NCI-H2227 treated with DMSO at 0.1 percent for 48 hours (cell line): ENCODE data around the gene WSB2.
"Not testable (repeated sequence)": the region's sequence is repeated elsewhere in the genome, so short reads cannot be mapped to it uniquely, and the experiment has no call there.

Source experiments
- DNase-seq: peaks from one replicate; lab custom pipeline; 2025; lab: John Stamatoyannopoulos, UW

Gene WSB2

DNA sequence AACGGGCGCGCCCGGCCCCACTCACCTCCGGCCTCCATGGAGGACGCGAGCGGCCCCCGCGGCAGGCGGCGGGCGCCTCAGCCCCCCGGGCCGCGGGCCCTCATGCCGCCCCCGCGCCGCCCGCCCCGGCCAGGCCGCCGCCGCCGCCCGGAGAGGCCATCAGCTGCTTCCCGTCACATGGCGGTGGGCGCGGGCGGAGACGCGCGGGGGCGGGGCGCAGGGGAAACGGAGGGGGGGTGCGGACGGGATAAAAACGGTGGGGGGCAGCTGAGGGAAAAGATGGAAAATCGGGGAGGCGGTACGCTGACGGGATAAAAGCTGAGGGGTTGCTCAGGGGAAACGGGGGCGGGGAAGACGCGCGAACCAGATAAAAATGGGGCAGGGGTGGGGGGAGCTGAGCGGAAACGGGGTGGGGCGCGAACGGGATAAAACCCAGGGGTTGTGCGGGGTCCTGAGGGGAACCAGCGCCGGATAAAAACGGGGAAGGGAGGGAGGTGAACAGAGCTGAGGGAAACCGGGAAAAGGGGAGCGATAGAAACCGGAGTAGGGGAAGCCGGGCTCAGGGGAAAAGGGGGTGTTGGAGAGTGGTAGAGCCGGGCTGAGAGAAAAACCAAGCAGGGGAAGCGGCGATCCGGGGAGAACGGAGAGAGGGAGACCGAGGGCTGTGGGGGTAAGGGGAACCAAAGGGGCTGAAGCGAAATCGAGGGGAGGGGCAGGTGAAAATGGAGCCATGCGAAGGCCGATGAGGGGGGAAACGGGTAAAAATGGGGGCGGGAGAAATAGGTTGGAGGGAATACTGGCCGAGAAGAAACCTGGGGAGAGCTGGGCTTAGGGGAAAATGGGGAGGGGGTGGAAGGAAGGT is at the start of gene WSB2:
TSS of gene WSB2 (minus strand) at position 169 of the 862 bp plus-strand sequence. CDS start at position 38, 131 bp downstream.
- peak; percentile 34 for DNase-seq

DNA sequence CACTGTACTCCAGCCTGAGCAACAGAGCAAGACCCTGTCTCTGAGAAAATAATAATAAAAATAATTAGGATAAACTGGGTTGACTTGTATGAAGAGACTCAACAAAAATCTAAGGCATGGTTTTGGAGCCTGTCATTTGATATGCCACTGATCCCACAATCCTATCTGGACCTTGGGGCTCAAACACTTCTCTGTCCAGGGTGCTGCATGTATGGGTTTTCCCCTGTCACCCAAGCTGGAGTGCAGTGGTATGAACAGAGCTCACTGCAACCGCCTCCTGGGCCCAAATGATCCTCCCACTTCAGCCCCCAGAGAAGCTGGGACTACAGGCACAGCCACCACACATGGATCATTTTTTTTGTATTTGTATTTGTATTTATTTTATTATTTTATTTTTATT is 48.1 kb upstream of the WSB2 start:
- no peak for DNase-seq

DNA sequence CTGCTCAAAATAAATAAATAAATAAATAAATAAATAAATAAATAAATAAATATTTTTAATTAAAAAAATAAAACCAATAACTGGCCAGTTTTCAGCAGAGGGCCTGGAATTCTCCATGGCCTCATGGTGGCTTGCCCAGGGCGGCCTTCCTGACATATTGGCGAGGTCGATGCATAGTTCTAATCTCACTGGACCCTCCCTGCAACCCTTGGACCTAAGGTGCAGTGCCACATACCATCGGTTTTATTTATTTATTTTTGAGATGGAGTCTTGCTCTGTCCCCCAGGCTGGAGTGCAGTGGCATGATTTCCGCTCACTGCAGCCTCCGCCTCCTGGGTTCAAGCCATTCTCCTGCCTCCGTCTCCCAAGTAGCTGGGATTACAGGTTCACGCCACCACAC is 46.7 kb upstream of the WSB2 start:
- DNase-seq: no peak

DNA sequence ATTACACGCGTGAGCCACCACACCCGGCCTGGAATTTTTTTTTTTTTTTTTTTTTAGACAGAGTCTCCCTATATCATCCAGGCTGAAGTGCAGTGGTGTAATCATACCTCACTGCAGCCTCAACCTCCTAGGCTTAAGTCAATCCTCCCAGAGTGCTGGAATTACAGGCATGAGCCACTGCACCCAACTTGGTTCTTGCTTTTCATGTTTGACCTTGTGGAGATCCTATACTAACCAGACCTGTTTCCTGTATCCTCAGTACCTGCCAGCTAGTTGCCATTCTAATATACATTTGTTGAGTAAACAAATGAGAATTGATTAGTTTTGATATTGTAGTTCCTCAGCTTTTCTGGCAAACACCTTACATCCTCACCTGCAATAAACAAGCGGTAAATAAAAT is 46.0 kb upstream of the WSB2 start:
- DNase-seq: no peak

DNA sequence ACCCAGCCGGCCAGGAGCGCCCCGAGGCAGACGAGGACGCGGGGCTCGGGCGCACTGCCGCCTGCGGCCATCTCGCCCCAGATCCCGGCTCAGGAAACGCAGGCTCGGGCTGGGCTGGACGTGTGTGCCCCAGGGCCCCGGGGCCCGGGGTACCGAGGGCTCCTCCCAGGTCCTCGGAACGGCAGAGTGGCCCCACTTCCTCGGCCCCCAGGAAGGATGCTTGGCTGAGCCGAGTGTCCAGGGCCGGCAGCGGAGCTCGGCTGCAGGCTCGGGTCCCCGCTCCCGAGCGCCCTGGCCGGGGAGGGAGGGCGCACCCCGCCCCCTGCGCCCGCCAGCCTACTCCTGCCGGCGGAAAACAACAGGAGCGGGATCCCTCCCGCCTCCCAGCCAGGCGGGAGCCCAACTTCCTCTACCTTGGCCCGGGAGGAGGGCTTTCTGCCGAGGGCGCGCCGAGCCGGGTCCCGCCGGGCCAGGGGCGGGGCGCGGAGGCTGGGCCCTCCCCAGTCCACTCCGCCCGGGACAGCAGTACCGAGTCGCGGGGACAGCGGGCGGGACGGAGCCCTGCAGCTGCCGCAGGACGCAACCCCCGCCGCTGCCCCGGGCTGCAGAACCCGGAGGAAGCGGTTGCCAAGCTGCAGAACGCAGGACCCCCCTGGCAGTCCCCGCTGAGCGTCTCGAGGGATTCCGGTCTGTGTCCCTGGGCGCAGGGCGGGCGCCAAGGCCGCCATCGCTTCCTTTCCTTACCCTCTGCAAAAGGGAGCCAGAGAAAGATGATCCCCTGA is 42.8 kb upstream of the WSB2 start, which contains the start of gene VSIG10:
TSS of gene VSIG10 (minus strand) at position 411 of the 782 bp plus-strand sequence. CDS start at position 71, 340 bp downstream.
- DNase-seq: peak; percentile 60

DNA sequence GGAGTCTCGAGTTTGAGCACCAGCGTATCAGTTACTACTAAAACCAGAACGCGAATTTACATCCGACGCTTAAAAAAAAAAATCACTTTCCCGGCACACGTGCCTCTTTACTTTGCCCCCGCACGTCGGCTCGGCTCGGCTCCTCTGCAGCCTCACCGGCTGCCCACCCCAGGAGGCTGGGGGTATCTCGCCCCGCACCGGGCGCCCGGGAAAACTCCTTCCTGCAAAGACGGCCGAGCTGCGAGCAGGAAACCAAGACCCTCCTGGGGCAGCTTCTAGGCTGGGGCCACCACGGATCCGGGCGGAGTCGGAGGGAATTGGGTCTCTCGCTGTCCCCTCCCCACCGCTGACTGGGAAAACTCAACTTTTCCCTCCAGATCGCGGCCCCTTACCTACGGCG is 42.2 kb upstream of the WSB2 start:
- DNase-seq: peak; percentile 35

DNA sequence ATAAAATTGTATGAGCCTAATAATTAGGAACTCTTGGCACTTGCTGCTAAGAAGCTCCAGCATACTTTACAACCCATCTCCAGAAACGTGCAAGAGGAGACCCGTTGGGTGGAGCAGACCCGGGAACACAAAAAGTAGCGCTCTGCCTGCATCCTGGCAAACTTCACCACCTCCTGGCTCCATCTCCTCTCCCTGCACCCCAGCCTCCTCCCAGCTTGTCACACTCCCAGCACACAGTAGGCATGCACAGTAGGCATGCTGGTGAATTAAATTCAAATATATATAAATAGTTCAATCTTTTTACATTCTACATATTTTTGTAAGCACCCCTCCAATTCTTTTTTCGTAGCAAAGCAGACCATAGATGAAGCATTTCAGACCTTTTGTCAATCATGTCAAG is 41.6 kb upstream of the WSB2 start:
- no peak for DNase-seq

DNA sequence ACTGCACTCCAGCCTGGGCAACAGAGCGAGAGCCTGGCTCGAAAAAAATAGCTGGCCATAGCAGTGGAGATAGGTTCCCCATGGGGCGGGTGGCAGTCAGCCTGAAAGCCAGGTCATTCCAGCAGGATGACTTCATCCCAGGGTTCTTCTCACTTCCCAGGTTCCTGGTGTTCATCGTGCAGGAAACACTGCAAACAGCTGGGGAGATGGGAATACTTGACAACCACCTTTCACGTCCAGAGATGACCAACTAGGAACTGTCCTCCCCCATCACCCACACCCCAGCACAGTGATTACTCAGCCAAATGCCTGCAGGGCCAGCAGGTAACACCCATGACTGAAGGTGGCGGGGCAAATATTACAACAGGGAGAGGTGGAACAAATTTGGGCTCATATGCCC is 41.1 kb upstream of the WSB2 start:
- no peak for DNase-seq

DNA sequence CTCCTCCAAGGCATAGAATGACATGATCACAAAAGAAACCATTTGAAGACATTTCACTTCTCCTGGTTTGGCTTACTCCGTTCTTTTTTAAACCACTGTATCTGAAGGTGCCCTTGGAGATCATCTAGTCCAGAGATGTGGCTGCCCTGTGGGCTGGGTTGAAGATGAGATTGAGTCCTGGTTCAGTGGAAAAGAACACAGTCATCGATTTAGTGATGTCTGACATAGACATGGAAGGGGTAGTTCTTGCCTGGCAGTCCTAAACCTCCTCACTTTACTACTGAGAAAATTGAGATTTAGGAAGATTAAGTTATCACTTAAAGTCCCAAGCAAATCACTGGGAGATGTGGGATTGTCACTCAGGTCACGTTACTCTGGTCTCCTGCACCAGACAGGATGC is 40.1 kb upstream of the WSB2 start:
- no peak for DNase-seq

DNA sequence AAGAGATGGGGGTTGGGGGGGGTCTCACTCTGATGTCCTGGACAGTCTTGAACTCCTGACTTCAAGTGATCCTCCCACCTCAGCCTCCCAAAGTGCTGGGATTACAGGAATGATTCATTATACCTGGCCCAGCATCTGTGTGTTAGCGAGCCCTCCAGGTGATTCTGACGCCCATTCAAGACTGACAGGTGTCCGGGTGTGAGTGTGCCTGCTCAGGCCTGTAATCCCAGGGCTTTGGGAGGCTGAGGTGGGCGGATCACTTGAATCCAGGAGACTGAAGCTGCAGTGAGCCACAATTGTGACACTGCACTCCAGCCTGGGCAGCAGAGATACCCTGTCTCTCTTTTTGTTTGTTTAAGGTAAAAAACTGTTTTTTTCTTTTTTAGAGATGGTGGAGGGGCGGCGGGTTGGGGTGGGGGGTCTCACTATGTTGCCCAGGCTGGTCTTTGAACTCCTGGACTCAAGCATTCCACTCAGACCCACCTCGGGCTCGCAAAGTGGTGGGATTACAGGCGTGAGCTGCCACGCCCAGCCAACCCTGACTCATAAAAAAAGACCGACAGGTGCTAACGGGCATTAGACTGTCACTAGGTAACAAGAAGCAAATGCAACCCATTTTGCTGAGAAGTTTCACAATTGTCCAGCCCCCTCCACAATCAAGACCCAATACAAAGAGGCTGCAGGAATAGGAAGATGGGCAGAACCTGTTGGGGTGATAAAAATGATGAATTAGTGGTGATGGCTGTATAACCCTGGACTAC is 38.1 kb upstream of the WSB2 start:
- no peak for DNase-seq

DNA sequence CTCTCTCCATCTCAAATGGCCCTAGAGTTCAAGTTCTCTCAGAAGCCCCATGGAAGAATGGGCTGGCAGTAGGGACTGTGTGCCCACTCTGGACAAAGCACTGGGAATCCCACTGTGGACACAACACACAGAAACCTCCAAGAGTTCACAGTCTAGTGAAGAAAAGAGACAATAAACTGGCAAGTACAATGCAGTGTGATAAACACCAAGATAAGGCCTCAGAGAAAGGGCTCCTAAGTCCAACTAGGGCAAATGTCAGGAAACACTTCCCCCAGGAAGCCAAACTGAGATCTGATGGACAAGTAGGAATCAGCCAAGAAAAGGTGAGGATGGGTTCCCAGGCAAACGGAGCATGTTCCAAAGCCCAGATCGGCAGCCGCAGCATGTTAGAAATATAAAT is 37.4 kb upstream of the WSB2 start:
- DNase-seq: no peak

DNA sequence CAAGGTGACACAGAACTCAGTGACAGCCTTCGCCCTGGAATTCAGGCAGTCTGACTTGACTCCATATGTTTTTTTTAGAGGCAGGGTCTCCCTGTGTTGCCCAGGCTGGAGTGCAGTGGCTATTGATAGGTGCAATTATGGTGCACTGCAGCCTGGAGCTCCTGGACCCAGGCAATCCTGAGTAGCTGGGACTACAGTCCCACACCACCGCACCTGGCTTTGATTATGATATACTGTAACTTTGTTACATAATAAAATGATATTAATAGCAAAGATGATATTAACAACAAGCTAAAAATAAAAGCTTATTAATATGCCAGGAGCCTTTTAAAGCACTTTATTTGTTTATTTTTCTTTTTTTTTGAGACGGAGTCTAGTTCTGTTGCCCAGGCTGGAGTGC is 33.1 kb upstream of the WSB2 start:
- DNase-seq: no peak

DNA sequence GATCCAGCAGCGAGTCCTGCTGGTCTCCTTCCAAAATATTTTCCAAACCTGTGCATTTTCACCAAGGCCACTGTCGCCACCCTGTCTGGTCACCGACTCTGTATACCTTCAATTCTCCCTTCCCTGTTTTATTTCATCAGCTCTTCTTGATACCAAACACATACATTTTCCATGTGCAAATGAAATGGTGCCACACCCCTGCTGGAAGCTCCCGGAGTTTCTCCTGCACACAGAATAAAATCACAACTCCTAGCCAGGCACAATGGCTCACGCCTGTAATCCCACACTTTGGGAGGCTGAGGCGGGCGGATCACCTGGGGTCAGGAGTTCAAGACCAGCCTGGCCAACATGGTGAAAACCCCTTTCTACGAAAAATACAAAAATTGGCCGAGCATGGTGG is 28.8 kb upstream of the WSB2 start:
- no peak for DNase-seq

DNA sequence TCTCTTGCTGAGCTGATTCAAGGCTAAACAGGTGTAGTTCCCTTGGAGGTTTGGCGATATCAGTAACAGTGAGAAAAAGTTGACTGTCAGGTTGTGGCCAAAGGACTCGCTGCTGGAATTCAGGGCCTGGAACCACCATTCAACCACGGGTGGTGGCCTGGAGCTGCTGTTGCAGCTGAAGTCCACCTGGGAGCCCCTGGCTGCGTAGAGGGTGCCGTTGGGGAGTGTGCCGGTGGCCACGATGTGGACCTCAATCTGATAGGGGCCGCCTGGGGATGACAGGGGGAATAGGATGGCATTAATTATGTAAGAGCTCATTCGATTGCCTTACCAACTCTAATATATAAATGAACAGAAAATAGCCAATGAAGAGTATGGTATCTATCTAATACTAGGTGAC is 21.2 kb upstream of the WSB2 start:
- no peak for DNase-seq

DNA sequence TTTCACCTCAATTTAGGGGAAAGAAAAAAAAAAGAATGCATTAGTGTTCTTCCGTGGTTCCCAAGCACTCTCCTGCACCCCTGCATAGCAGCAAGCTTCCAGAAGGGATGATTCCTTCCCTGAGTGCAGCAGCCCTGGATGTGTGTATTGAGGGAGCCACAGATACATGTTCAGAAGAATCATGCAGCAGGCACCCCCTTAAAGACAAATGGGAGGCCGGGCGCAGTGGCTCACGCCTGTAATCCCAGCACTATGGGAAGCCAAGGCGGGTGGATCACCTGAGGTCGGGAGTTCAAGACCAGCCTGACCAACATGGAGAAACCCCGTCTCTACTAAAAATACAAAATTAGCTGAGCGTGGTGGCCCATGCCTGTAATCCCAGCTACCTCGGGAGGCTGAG is 20.5 kb upstream of the WSB2 start:
- DNase-seq: not testable (repeated sequence)

DNA sequence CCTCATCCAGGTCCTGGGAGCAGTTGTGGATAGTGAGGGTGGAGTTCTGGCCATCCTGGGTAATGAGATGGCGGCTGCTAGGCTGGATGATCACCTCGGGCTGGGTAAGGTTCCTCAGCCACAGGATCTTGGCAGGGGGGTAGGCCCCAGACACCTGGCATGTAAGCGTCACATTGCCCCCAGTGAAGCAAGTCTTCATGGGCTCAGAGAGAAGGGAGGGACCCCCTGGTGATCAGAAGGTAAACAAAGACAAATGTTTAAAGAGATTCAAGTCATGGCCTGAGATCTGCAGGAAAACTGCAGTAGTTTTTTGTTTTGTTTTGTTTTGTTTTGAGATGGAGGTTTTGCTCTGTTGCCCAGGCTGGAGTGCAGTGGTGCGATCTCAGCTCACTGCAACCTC is 12.8 kb upstream of the WSB2 start:
- DNase-seq: no peak

DNA sequence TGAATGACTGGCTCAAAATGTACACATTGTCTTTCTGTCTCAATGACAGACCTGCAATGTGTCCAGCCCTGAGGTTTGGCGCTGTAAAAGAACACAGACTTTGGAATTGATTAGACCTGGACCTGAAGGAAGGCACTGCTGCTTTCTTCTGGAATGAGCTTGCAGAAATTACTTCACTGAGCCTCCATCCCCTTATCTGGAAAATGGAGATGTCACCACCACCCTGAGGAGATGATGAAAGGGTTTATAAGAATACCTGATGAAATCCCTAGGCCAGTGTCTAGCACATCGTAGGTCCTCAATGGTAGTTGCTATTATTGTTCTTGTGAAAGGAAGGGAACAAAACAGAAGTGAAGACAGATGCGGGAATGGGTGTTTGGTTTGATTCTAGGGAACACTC is 9.7 kb upstream of the WSB2 start:
- no peak for DNase-seq

DNA sequence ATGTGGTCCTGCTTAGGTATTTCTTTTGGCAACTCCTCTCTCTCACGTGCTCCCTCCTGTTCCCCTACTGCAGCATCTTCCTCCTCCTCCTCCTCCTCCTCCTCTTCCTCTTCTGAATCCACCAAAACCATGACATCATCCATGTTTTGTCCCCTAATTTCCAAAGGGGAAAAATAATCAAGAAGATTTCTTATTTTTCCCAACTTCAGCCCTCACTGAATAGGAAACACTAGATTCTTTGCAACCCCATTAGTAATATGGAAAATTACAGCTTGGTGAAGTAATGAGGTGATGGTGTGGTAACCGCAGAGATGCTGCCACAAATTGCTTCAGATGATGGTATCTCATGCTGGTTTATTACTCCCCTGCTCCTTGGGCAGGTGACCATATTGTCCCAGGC is 7.5 kb upstream of the WSB2 start:
- no peak for DNase-seq

DNA sequence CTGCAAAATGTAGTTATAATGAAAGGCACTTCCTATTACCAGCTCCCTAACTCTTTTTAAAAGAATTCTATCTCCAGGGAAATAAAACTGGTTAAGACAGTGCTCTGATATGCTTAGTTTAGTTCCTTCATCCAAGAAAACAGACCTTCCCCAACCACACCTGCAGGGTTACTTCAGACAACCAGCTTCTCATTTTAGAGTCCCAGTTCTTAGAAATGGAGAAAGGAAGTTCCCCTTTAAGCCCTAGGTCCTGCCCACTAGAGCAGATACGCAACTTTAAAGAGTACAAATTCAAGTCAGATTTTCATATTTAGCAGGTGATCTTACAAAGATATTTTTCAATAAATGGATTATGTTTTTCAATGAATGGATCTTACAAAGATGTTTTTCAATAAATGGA is 4.4 kb upstream of the WSB2 start:
- DNase-seq: no peak

DNA sequence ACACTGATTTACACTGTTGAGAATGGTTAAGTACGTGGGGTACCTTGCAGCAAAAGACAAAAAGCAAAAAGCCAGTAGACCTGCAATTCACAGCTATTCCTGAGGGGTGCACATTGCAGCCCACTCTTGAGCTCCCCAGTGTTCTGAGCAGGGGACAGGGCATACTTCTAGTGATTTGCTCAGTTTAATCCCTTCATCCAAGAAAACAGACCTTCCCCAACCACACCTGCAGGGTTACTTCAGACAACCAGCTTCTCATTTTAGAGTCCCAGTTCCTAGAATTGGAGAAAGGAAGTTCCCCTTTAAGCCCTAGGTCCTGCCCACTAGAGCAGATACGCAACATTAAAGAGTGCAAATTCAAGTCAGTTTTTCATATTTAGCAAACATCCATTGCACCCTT is 3.6 kb upstream of the WSB2 start:
- no peak for DNase-seq

DNA sequence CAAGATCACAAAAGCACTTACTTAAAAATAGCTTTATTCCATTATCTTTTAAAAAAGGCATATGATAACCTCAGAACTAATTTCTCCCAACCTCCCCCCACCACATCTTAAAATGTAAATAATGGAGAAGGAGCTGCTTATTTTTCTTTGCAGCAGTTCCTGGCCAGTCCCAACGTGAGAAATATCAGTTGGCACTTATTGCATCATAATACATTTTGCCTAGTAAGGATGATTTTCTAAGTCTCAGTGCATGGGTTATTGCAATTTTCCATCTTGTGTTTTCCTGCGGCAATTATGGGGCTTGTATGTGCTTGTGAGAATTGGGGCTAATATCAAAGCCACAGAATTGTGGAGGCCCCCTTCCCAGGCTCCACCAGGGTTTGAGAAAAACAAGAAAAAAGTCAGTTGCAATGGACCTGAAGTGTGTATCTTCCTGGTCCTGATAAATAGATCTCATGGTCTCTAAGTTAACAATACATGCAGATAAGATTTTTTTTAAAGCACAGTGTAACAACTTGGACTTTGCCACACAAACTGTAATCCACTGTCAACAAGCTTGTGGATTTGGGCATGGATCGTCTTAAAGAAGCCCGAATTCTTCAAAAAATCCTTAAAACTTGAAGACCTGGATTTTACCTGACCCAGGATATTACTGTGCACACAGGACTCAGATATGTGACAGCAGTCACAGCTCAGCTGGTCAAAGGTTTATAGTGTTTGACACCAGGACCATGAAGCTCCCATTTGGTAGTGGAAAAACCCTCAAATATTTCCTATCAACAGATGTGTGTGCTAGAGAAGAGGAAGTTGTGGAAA is 2.8 kb upstream of the WSB2 start:
- no peak for DNase-seq
